WTC11 (cell line): ENCODE data around the gene ITPR3. TPM values are rescaled to one million over a fixed set of nuclear protein-coding genes. Genes with fewer than 3 reads are reported as not detected.

Experiments used
- ATAC-seq: fragments of 200-7000 bp; cut with Tn5 transposase; 2 replicates; pipeline ENCODE4 v1.10.0; 2021; ENCODE audit warnings: mild to moderate bottlenecking, moderate library complexity
- CTCF ChIA-PET: fragments of 300-600 bp; sonication (Branson Sonifier 250); formaldehyde crosslinking; loops from one replicate; lab custom pipeline; 2021; ENCODE audit warnings: antibody characterized with exemption; lab: Charles Lee
- POLR2A ChIA-PET: fragments of 350-600 bp; sonication (Branson Sonifier 250); formaldehyde crosslinking; loops from one replicate; lab custom pipeline; 2021; ENCODE audit warnings: antibody characterized with exemption; lab: Charles Lee
- DNase-seq: peaks from one replicate; pipeline ENCODE4 v3.0.0; 2021; ENCODE audit warnings: low spot score
- H3K27ac Mint-ChIP-seq: 2 replicates; pipeline ENCODE4 v1.8.0; 2021; ENCODE audit warnings: mixed read lengths
- H3K27me3 Mint-ChIP-seq: 2 replicates; pipeline ENCODE4 v1.8.0; 2021; ENCODE audit warnings: low read depth, mild to moderate bottlenecking, moderate library complexity, mixed read lengths
- H3K36me3 Mint-ChIP-seq: 2 replicates; pipeline ENCODE4 v1.8.0; 2021; ENCODE audit warnings: mixed read lengths
- H3K4me1 Mint-ChIP-seq: 2 replicates; pipeline ENCODE4 v1.8.0; 2022; ENCODE audit warnings: mixed read lengths
- H3K4me3 Mint-ChIP-seq: 2 replicates; pipeline ENCODE4 v1.8.0; 2021; ENCODE audit warnings: mild to moderate bottlenecking, moderate library complexity, mixed read lengths
- H3K9me3 Mint-ChIP-seq: 2 replicates; pipeline ENCODE4 v1.8.0; 2021; ENCODE audit warnings: mixed read lengths
- CTCF ChIP-seq: fragments of 200-600 bp; IDR thresholded peaks from 2 replicates; pipeline ENCODE4 v1.8.0; 2022; ENCODE audit warnings: antibody characterized with exemption
- ESRRA ChIP-seq: sonication (generic); formaldehyde crosslinking; IDR thresholded peaks from 2 replicates; pipeline ENCODE4 v1.8.1; 2022; ENCODE audit warnings: mild to moderate bottlenecking, missing genetic modification reagents, borderline replicate concordance
- ETV6 ChIP-seq: sonication (generic); formaldehyde crosslinking; IDR thresholded peaks from 2 replicates; pipeline ENCODE4 v1.8.1; 2022; ENCODE audit warnings: mild to moderate bottlenecking, missing genetic modification reagents
- FOXJ3 ChIP-seq: sonication (generic); formaldehyde crosslinking; IDR thresholded peaks from 2 replicates; pipeline ENCODE4 v1.9.0; 2021; ENCODE audit warnings: missing genetic modification reagents, mild to moderate bottlenecking, borderline replicate concordance
- FOXP4 ChIP-seq: sonication (generic); formaldehyde crosslinking; IDR thresholded peaks from 2 replicates; pipeline ENCODE4 v1.8.0; 2022; ENCODE audit warnings: mild to moderate bottlenecking, missing genetic modification reagents
- HMGA2 ChIP-seq: fragments of 250-450 bp; sonication (Bioruptor Pico); IDR thresholded peaks from 2 replicates; pipeline ENCODE4 v1.4.0; 2021; ENCODE audit warnings: mild to moderate bottlenecking, moderate library complexity
- IRF1 ChIP-seq: sonication (generic); formaldehyde crosslinking; IDR thresholded peaks from 2 replicates; pipeline ENCODE4 v1.8.0; 2023; ENCODE audit warnings: missing genetic modification reagents
- KAT7 ChIP-seq: sonication (generic); formaldehyde crosslinking; IDR thresholded peaks from 2 replicates; pipeline ENCODE4 v1.8.1; 2023; ENCODE audit warnings: missing genetic modification reagents, mild to moderate bottlenecking, borderline replicate concordance
- MLX ChIP-seq: sonication (generic); formaldehyde crosslinking; IDR thresholded peaks from 2 replicates; pipeline ENCODE4 v1.8.1; 2023; ENCODE audit warnings: mild to moderate bottlenecking, missing genetic modification reagents, moderate library complexity
- NR2C2 ChIP-seq: sonication (generic); formaldehyde crosslinking; IDR thresholded peaks from 2 replicates; pipeline ENCODE4 v1.8.0; 2022; ENCODE audit warnings: mild to moderate bottlenecking, missing genetic modification reagents
- OVOL2 ChIP-seq: fragments of 250-450 bp; sonication (Bioruptor Pico); IDR thresholded peaks from 2 replicates; pipeline ENCODE4 v1.9.0; 2021; ENCODE audit warnings: mild to moderate bottlenecking, borderline replicate concordance
- PRRX2 ChIP-seq: fragments of 250-450 bp; sonication (Bioruptor Pico); IDR thresholded peaks from 2 replicates; pipeline ENCODE4 v1.8.0; 2021; ENCODE audit warnings: mild to moderate bottlenecking
- SMAD3 ChIP-seq: sonication (generic); formaldehyde crosslinking; IDR thresholded peaks from 2 replicates; pipeline ENCODE4 v1.8.0; 2022; ENCODE audit warnings: missing genetic modification reagents, mild to moderate bottlenecking, borderline replicate concordance
- SOX15 ChIP-seq: fragments of 250-450 bp; sonication (Bioruptor Pico); IDR thresholded peaks from 2 replicates; pipeline ENCODE4 v1.9.0; 2021; ENCODE audit warnings: mild to moderate bottlenecking
- ZBTB21 ChIP-seq: sonication (generic); formaldehyde crosslinking; IDR thresholded peaks from 2 replicates; pipeline ENCODE4 v1.8.1; 2023; ENCODE audit warnings: mild to moderate bottlenecking, missing genetic modification reagents, borderline replicate concordance
- ZBTB43 ChIP-seq: sonication (generic); formaldehyde crosslinking; IDR thresholded peaks from 2 replicates; pipeline ENCODE4 v1.8.1; 2023; ENCODE audit warnings: mild to moderate bottlenecking, missing genetic modification reagents
- ZNF121 ChIP-seq: sonication (generic); formaldehyde crosslinking; IDR thresholded peaks from 2 replicates; pipeline ENCODE4 v1.8.0; 2023; ENCODE audit warnings: missing genetic modification reagents
- ZNF317 ChIP-seq: sonication (generic); formaldehyde crosslinking; IDR thresholded peaks from 2 replicates; pipeline ENCODE4 v1.8.1; 2023; ENCODE audit warnings: low read depth, mild to moderate bottlenecking, moderate library complexity, missing genetic modification reagents, borderline replicate concordance
- ZNF671 ChIP-seq: fragments of 250-450 bp; sonication (Bioruptor Pico); IDR thresholded peaks from 2 replicates; pipeline ENCODE4 v1.8.0; 2021; ENCODE audit warnings: mild to moderate bottlenecking
- total RNA-seq: library from RNA; stranded (reverse); gene quantifications from 3 replicates; pipeline ENCODE4 v1.2.3, GENCODE V29; 2021

ITPR3 gene
- total RNA-seq, 1 experiment from 2014 or later, result 47.3 TPM

- Mint-ChIP-seq H3K36me3 (peaks cover 47% of the 10 kb centered on the region), H3K9me3 (no peaks in the 10 kb centered on the region), H3K4me1 (no peaks in the 10 kb centered on the region), H3K4me3 (no peak overlapping the region), H3K27me3 (no peaks in the 10 kb centered on the region), H3K27ac (no peak overlapping the region)
- DNase-seq (no peak), ATAC-seq (no peak)
- ChIA-PET POLR2A (interaction anchor here (0.6 kb wide), 1 partner anchor 16 kb away, joined by 3 read pairs; no protein-coding TSS in a partner anchor), CTCF (interaction anchor here (0.8 kb wide), 1 partner anchor 88 kb away, joined by 3 read pairs; no protein-coding TSS in a partner anchor)
- TF ChIP-seq ESRRA (CRISPR knock-in tag) (no peak), PRRX2 (no peak)
Measured at GRCh38 chr6:33678233-33678931, 57.3 kb downstream of the ITPR3 start.

GRCh38 chr6:33678932-33679490, 57.9 kb downstream of the ITPR3 start:
- Mint-ChIP-seq H3K27me3 (no peaks in the 10 kb centered on the region), H3K36me3 (peaks cover 44% of the 10 kb centered on the region), H3K27ac (no peak overlapping the region), H3K4me1 (no peaks in the 10 kb centered on the region), H3K9me3 (no peaks in the 10 kb centered on the region), H3K4me3 (no peak overlapping the region)
- ATAC-seq (no peak), DNase-seq (no peak)
- CTCF ChIA-PET, result no interaction called here
- no peak for TF ChIP-seq ZBTB21
- no peak for TF ChIP-seq SMAD3 (CRISPR knock-in tag)
- no peak for TF ChIP-seq ZNF317
- no peak for TF ChIP-seq ZNF671
- no peak for TF ChIP-seq ETV6
- TF ChIP-seq CTCF, result no peak
- TF ChIP-seq KAT7 (CRISPR knock-in tag), result no peak
- TF ChIP-seq ZNF121 (CRISPR knock-in tag), result no peak
- no peak for TF ChIP-seq FOXJ3 (CRISPR knock-in tag)
- TF ChIP-seq SOX15, result no peak
- TF ChIP-seq ESRRA (CRISPR knock-in tag), result no peak
- TF ChIP-seq FOXP4 (CRISPR knock-in tag), result no peak
- TF ChIP-seq OVOL2, result no peak
- no peak for TF ChIP-seq HMGA2 (CRISPR knock-in tag)
- TF ChIP-seq ZBTB43 (CRISPR knock-in tag), result no peak
- TF ChIP-seq IRF1, result no peak
- TF ChIP-seq MLX (CRISPR knock-in tag), result no peak
- TF ChIP-seq NR2C2 (CRISPR knock-in tag), result no peak
- POLR2A ChIA-PET, result no interaction called here
